IMR-90 (cell line): ENCODE results near the gene KLK6. TPM values are rescaled to one million over a fixed set of nuclear protein-coding genes. Genes with fewer than 3 reads are reported as not detected.

Source experiments
- ATAC-seq: fragments of 200-7000 bp; cut with Tn5 transposase; 2 replicates; pipeline ENCODE4 v1.9.1; 2020; ENCODE audit warnings: low read depth, mild to moderate bottlenecking, moderate library complexity
- BruUV-seq: library from RNA; stranded (reverse); fragments of 400-500 nt; replicated peaks from 2 replicates; lab custom pipeline; 2021; lab: Mats Ljungman, UMichigan
- CTCF ChIA-PET: fragments of 300-600 bp; formaldehyde crosslinking; extraction: SDS; loops from one replicate; lab custom pipeline; 2021; ENCODE audit warnings: antibody characterized with exemption; lab: Yijun Ruan, JAX
- POLR2A ChIA-PET: fragments of 300-600 bp; sonication (Branson Sonifier 250); formaldehyde crosslinking; loops from one replicate; lab custom pipeline; 2022; ENCODE audit warnings: antibody characterized with exemption; ENCODE audit not compliant: unreplicated experiment; lab: Charles Lee
- DNase-seq: peaks from one replicate; pipeline ENCODE4 v3.0.0; 2013
- H2AFZ ChIP-seq: replicated peaks from 2 replicates; pipeline ENCODE3; 2013; ENCODE audit warnings: low read length, mild to moderate bottlenecking; ENCODE audit not compliant: poor library complexity
- H2AK5ac ChIP-seq: 2 replicates; pipeline ENCODE4 v1.6.1; 2013; ENCODE audit warnings: low read depth, low read length, inconsistent platforms
- H2AK9ac ChIP-seq: replicated peaks from 2 replicates; pipeline ENCODE3; 2013; ENCODE audit warnings: mild to moderate bottlenecking, low read depth, low read length, moderate library complexity; ENCODE audit not compliant: poor library complexity
- H2BK120ac ChIP-seq: 2 replicates; pipeline ENCODE4 v1.6.1; 2013; ENCODE audit warnings: low read depth, low read length, inconsistent platforms
- H2BK15ac ChIP-seq: 3 replicates; pipeline ENCODE4 v1.6.1; 2013; ENCODE audit warnings: low read depth, low read length, inconsistent platforms
- H2BK20ac ChIP-seq: 2 replicates; pipeline ENCODE4 v1.6.1; 2013; ENCODE audit warnings: low read depth, mild to moderate bottlenecking, inconsistent platforms, low read length, moderate library complexity
- H2BK5ac ChIP-seq: 2 replicates; pipeline ENCODE4 v1.6.1; 2013; ENCODE audit warnings: mild to moderate bottlenecking, low read depth, low read length, inconsistent platforms; ENCODE audit not compliant: poor library complexity, severe bottlenecking
- H3K14ac ChIP-seq: replicated peaks from 2 replicates; pipeline ENCODE4 v1.6.1; 2013; ENCODE audit warnings: low read depth, low read length, inconsistent platforms
- H3K18ac ChIP-seq: 2 replicates; pipeline ENCODE4 v1.6.1; 2013; ENCODE audit warnings: low read depth, low read length, control low read depth
- H3K23ac ChIP-seq: 2 replicates; pipeline ENCODE4 v1.6.1; 2013; ENCODE audit warnings: low read depth, low read length, inconsistent platforms
- H3K27ac ChIP-seq: 2 replicates; pipeline ENCODE4 v1.5.1; 2013; ENCODE audit warnings: mild to moderate bottlenecking, control low read depth, low read length; ENCODE audit not compliant: insufficient read depth
- H3K27me3 ChIP-seq: 2 replicates; pipeline ENCODE4 v1.6.1; 2013; ENCODE audit warnings: low read length; ENCODE audit not compliant: control insufficient read depth, insufficient read depth
- H3K36me3 ChIP-seq: 2 replicates; pipeline ENCODE4 v1.6.1; 2013; ENCODE audit warnings: low read length, mixed read lengths; ENCODE audit not compliant: control insufficient read depth, insufficient read depth
- H3K4ac ChIP-seq: 2 replicates; pipeline ENCODE4 v1.6.1; 2013; ENCODE audit warnings: low read depth, low read length, inconsistent platforms
- H3K4me1 ChIP-seq: 2 replicates; pipeline ENCODE4 v1.6.1; 2013; ENCODE audit warnings: low read length, mixed read lengths; ENCODE audit not compliant: control insufficient read depth, insufficient read depth
- H3K4me2 ChIP-seq: 2 replicates; pipeline ENCODE4 v1.6.1; 2013; ENCODE audit warnings: low read depth, mild to moderate bottlenecking, control low read depth, low read length, moderate library complexity
- H3K4me3 ChIP-seq: 2 replicates; pipeline ENCODE4 v1.5.1; 2013; ENCODE audit warnings: low read depth, mild to moderate bottlenecking, control low read depth, low read length, moderate library complexity; ENCODE audit not compliant: insufficient read depth
- H3K56ac ChIP-seq: 2 replicates; pipeline ENCODE4 v1.6.1; 2013; ENCODE audit warnings: low read length, inconsistent platforms; ENCODE audit not compliant: insufficient read depth; ENCODE audit errors: extremely low read depth
- H3K79me1 ChIP-seq, 2 experiments: 2 replicates each; pipeline ENCODE4 v1.6.1; 2013; ENCODE audit warnings: low read length in 2 of 2, inconsistent platforms in 1 of 2, low read depth in 1 of 2
- H3K9ac ChIP-seq: 2 replicates; pipeline ENCODE4 v1.6.1; 2013; ENCODE audit warnings: low read depth, low read length, control low read depth
- H3K9me1 ChIP-seq: 2 replicates; pipeline ENCODE4 v1.6.1; 2013; ENCODE audit warnings: low read length, inconsistent platforms; ENCODE audit not compliant: insufficient read depth
- H3K9me3 ChIP-seq: 2 replicates; pipeline ENCODE4 v1.6.1; 2013; ENCODE audit warnings: low read length; ENCODE audit not compliant: control insufficient read depth, insufficient read depth
- H4K20me1 ChIP-seq: 2 replicates; pipeline ENCODE4 v1.6.1; 2013; ENCODE audit warnings: low read length, inconsistent platforms; ENCODE audit not compliant: insufficient read depth
- H4K5ac ChIP-seq: 2 replicates; pipeline ENCODE4 v1.6.1; 2013; ENCODE audit warnings: mild to moderate bottlenecking, low read depth, low read length, control low read depth
- H4K8ac ChIP-seq, 2 experiments: 2 replicates each; pipeline ENCODE4 v1.6.1; 2013; ENCODE audit warnings: low read depth in 2 of 2, low read length in 2 of 2, control low read depth in 1 of 2, inconsistent platforms in 1 of 2
- H4K91ac ChIP-seq: 2 replicates; pipeline ENCODE4 v1.6.1; 2013; ENCODE audit warnings: low read depth, low read length, inconsistent platforms; ENCODE audit not compliant: insufficient read depth
- CEBPB ChIP-seq: IDR thresholded peaks from 2 replicates; pipeline ENCODE4 v1.6.1; 2012; ENCODE audit warnings: low read depth, low read length, improper control_type of control experiment
- CTCF ChIP-seq: conservative IDR thresholded peaks from 2 replicates; pipeline ENCODE4 v1.5.1; 2012; ENCODE audit warnings: mild to moderate bottlenecking, low read depth, low read length, improper control_type of control experiment
- MXI1 ChIP-seq: IDR thresholded peaks from 2 replicates; pipeline ENCODE4 v1.6.1; 2012; ENCODE audit warnings: low read depth, mild to moderate bottlenecking, low read length, moderate library complexity, borderline replicate concordance
- RAD21 ChIP-seq: IDR thresholded peaks from 2 replicates; pipeline ENCODE4 v1.6.1; 2012; ENCODE audit warnings: low read length, improper control_type of control experiment
- RCOR1 ChIP-seq: IDR thresholded peaks from 2 replicates; pipeline ENCODE4 v1.6.1; 2012; ENCODE audit warnings: mild to moderate bottlenecking, low read length, improper control_type of control experiment; ENCODE audit not compliant: insufficient replicate concordance
- RFX5 ChIP-seq: IDR thresholded peaks from 2 replicates; pipeline ENCODE4 v1.8.0; 2012; ENCODE audit warnings: low read depth, mild to moderate bottlenecking, low read length, moderate library complexity
- WGBS, 2 experiments: methylation state at CpG; one replicate each; pipeline versions ENCODE4 v1.1.5 to v1.1.7; 2013; ENCODE audit warnings: missing lambda C conversion rate in 2 of 2; ENCODE audit not compliant: insufficient read length in 1 of 2; ENCODE audit errors: extremely low coverage in 2 of 2; 5-methylcytosine and 5-hydroxymethylcytosine counted together
- dilution Hi-C: fragments of 300-500 bp; cut with HindIII; formaldehyde crosslinking; loops from one replicate; pipeline ENCODE4 v1.14.3; 2018; ENCODE audit warnings: low sequenced_read_pairs; ENCODE audit not compliant: unreplicated experiment
- in situ Hi-C: fragments of 300-500 bp; cut with MboI; formaldehyde crosslinking; loops from 3 replicates; pipeline ENCODE4 v1.14.3; 2019; ENCODE audit warnings: low sequenced_read_pairs, inconsistent platforms, mixed read lengths
- intact Hi-C: fragments of 100-400 bp; cut with micrococcal nuclease; formaldehyde crosslinking; loops from 2 replicates; pipeline ENCODE4 v1.10.0; 2022
- polyA plus RNA-seq, 3 experiments: library from polyadenylated mRNA; depleted of rRNA; stranded (reverse); fragments of >200 nt; gene quantifications; 2 replicates each; pipeline ENCODE4 v1.2.3, GENCODE V29; 2012; ENCODE audit warnings: low replicate concordance in 1 of 3
- total RNA-seq: library from RNA; depleted of rRNA; stranded (reverse); fragments of >200 nt; gene quantifications from 2 replicates; pipeline ENCODE4 v1.2.3, GENCODE V29; 2012

KLK6 gene
- total and polyA plus RNA-seq, 2 of the 4 experiments (the other 2 are of a cell fraction) = not detected

DNA sequence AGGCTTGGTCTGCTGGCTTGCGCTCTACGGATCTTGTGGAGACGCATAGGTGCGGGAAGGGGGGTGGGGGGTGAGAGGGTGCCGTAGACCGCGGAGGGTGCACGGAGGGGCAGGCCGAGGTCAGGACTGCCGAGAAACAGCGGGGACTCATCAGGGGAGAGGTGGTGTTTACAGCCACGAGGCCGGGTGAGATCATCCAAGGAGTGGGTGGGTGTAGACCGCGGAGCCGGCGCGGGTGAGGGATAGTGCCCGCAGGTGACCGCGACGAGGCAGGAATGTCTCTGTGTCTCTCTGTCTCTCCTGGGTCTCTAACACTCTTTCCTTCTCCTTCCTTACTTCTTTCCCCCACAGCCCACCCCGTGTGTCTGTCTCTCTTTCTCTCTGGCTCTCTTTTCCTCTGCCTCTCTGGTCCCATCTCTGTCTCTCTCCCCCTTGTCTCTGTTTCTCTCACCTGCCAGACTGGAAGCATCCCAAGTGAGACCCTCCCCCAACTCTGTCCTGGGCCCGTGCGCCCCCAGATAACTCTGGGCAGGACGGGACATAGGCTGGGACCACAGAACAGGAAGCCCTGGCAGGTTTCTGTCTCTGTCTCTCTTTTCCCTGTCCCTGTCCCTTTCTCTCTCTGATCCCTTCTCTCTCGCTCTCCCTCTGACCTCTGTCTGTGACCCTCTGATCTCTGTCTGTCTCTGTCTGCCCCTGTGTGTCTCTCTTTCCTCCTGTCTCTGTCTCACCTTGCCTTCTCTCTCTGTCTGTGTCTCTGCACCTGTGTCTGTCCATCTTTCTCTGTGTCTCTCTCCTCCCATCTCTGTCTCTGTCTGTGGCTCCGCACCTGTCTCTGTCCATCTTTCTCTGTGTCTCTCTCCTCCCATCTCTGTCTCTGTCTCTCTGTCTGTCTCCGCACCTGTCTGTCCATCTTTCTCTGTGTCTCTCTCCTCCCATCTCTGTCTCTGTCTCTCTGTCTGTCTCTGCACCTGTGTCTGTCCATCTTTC is 56.4 kb downstream of the KLK6 start (continued):
- TF ChIP-seq CTCF = no peak

DNA sequence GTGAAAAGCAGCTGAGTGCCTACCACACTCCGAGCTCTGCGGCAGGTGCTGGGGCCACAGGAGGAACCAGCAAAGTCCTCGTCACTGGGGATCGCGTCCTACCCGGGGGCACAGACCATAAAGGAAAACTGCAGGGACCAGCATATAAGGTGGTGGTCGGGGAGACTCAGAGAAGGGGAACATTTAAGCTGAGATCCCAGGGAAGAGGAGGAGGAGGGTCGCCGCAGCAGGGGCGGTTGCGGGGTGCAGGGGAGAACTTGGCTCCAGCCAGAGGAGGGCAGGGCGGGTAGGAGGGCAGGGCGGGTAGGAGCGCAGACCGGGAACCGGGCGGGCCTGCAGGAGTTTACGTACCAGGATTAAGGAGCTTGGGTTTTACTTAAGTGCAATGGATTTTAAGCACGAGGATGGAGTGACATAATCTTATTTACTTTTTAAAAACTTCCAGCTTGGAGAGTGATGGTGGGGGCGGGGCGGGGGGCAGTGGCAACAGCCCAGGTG is 57.2 kb downstream of the KLK6 start:
- Histone ChIP-seq H3K27ac (no peak overlapping the region), H2BK5ac (no peak overlapping the region), H3K18ac (no peak overlapping the region), H2AK5ac (no peak overlapping the region), H3K36me3 (no peaks in the 10 kb centered on the region), H2AK9ac (no peak overlapping the region), H3K9me3 (no peaks in the 10 kb centered on the region), H3K9me1 (no peaks in the 10 kb centered on the region), H4K91ac (no peak overlapping the region), H3K56ac (no peak overlapping the region), H4K5ac (no peak overlapping the region), H3K4ac (no peak overlapping the region), H2BK120ac (no peak overlapping the region), H3K23ac (no peak overlapping the region), H2BK15ac (no peak overlapping the region), H3K4me2 (no peak overlapping the region), H4K20me1 (no peaks in the 10 kb centered on the region), H3K4me1 (no peaks in the 10 kb centered on the region), H3K9ac (no peak overlapping the region), H2AFZ (no peak overlapping the region), H3K79me1 (no peaks in the 10 kb centered on the region), H3K14ac (no peak overlapping the region), H4K8ac (no peak overlapping the region), H2BK20ac (no peak overlapping the region), H3K27me3 (peaks cover 11% of the 10 kb centered on the region), H3K4me3 (no peak overlapping the region)
- intact Hi-C loops (no loop called here), in situ Hi-C loops (no loop called here), dilution Hi-C loops (no loop called here)
- DNase-seq = no peak
- POLR2A ChIA-PET = no interaction called here
- no peak for TF ChIP-seq RFX5
- no peak for TF ChIP-seq RCOR1
- no peak for TF ChIP-seq RAD21
- TF ChIP-seq CEBPB = no peak
- TF ChIP-seq MXI1 = no peak
- CTCF ChIA-PET = interaction anchor here (1.3 kb wide), 1 partner anchor 10 kb away, joined by 3 read pairs; no protein-coding TSS in a partner anchor
- 50% methylated on average over 7 of the region's 21 CpGs; no CpG with 5 or more reads in 1 of the 2 experiments for WGBS, 2 experiments
- BruUV-seq = no TSS peak
- ATAC-seq = no peak
